ENCODE data around the gene ERLEC1.

Gene ERLEC1

GRCh38 chr2:53786705-53787613, at the start of gene ERLEC1, which contains the start of gene ASB3:
Gene ERLEC1, plus strand, starts transcription at chr2:53787044. Its CDS starts 167 bp downstream, at chr2:53787211.
Gene ASB3, minus strand, starts transcription at chr2:53786953. Its CDS starts 21,381 bp downstream, at chr2:53765572.
- no peak for TF ChIP-seq CTCF (IDR thresholded peaks at IDR 0.05; ENCODE audit: low read depth, low read length, missing control alignments)
- H3K4me3 ChIP-seq (replicated peaks; ENCODE audit: low read depth, low read length): peak within 1 kb of the TSS; percentile 71
- peak; percentile 66 for DNase-seq (ENCODE audit: extremely low read depth, low read depth)

GRCh38 chr2:53737091-53737490, 49.8 kb upstream of the ERLEC1 start:
- DNase-seq (ENCODE audit: extremely low read depth, low read depth): no peak
- H3K4me3 ChIP-seq (replicated peaks; ENCODE audit: low read depth, low read length): no peak overlapping the region
- TF ChIP-seq CTCF (IDR thresholded peaks at IDR 0.05; ENCODE audit: low read depth, low read length, missing control alignments): no peak

- TF ChIP-seq CTCF (IDR thresholded peaks at IDR 0.05; ENCODE audit: low read depth, low read length, missing control alignments): no peak
- DNase-seq (ENCODE audit: extremely low read depth, low read depth): no peak
- H3K4me3 ChIP-seq (replicated peaks; ENCODE audit: low read depth, low read length): no peak overlapping the region
These were observed 47.8 kb upstream of the ERLEC1 start for GRCh38 chr2:53739032-53739431.

GRCh38 chr2:53740170-53740569, 46.7 kb upstream of the ERLEC1 start:
- no peak for DNase-seq (ENCODE audit: extremely low read depth, low read depth)
- peak; percentile 9 for TF ChIP-seq CTCF (IDR thresholded peaks at IDR 0.05; ENCODE audit: low read depth, low read length, missing control alignments)
- H3K4me3 ChIP-seq (replicated peaks; ENCODE audit: low read depth, low read length): no peak overlapping the region

GRCh38 chr2:53744395-53745065, 42.3 kb upstream of the ERLEC1 start:
- no peak for TF ChIP-seq CTCF (IDR thresholded peaks at IDR 0.05; ENCODE audit: low read depth, low read length, missing control alignments)
- H3K4me3 ChIP-seq (replicated peaks; ENCODE audit: low read depth, low read length): no peak overlapping the region
- no peak for DNase-seq (ENCODE audit: extremely low read depth, low read depth)

GRCh38 chr2:53750041-53750768, 36.6 kb upstream of the ERLEC1 start:
- no peak for DNase-seq (ENCODE audit: extremely low read depth, low read depth)
- no peak for TF ChIP-seq CTCF (IDR thresholded peaks at IDR 0.05; ENCODE audit: low read depth, low read length, missing control alignments)
- H3K4me3 ChIP-seq (replicated peaks; ENCODE audit: low read depth, low read length): no peak overlapping the region
